Right renal cortex interstitium (tissue), 3 donors: ENCODE data around the gene TFG. TPM values are rescaled to one million over a fixed set of nuclear protein-coding genes. Genes with fewer than 3 reads are reported as not detected.

Experiments
- DNase-seq, 3 donors: peaks; one replicate each; pipeline ENCODE4 v3.0.0-alpha.2; 2013; ENCODE audit warnings: low read depth in 3 of 3, low spot score in 2 of 3
- polyA plus RNA-seq, 3 donors: library from polyadenylated mRNA; unstranded; fragments of 120-200 nt; gene quantifications; one replicate each; pipeline ENCODE4 v1.2.1, GENCODE V29; 2013; ENCODE audit not compliant: insufficient read length in 3 of 3

Gene TFG
- polyA plus RNA-seq, 3 donors, result 139 to 144 (median 141) TPM

DNA sequence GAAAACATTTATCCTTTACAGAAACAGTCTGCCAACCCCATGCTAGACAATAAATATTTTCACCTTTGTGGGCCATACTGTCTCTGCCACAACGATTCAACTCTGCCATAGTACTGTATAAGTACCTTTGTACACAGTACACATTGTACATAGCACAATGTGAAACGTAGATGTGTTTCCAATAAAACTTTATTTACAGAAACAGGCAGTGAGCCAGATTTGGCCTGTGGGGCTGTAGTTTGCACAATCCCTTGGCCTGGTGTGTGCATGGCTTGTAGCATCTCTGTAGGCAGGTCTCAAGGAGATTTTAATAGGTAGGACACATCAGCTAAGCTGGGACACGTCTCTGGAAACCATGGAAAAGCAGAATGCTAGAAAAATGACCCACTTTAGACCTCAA lies 74.3 kb downstream of the TFG start:
- DNase-seq, result no peak

DNA sequence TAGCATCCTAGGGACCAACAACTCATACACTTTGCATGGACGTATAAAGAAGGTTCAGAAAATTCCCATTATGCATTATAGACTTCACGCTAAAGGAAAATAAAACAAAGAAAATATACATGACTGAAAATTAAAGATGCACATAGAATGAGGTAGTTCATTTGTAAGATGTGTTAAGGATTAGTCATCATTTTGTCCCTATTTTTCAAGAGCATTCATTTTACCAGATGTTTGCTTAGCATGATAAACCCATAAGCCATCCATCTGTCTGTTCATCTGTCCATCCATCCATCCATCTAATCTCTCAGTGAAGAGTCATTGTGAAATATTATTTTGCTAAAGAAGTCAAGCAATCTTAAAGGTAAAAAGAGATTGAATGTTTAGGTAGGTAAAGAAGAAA lies 80.3 kb downstream of the TFG start:
- no peak for DNase-seq

- no peak for DNase-seq
These were observed 87.3 kb downstream of the TFG start for GRCh38 chr3:100796556-100796955.

DNA sequence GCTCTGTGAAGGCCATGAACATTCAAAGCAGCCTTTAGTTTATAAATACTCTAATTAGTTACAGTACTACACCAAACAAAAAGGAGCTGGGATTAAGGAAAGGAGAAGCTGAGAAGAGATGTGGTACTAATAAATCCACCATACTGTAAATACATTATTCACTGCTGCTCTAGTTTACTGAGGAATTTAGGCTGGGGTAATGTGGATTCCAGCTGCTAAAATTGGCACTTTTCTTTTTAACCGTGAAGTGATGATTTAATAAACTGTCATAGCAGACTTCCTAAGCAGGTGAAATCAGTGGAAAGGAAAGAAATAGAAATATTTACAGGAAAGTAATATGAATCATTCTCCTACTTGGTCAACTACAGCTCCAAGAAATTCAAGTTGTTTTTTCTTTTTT lies 88.7 kb downstream of the TFG start:
- no peak for DNase-seq

Other genes starting within 250 kb of the TFG start
- 10 to 100 TPM; 22.5 to 23.4 (median 22.6) TPM for gene TMEM45A, start 216.9 kb upstream of the TFG start, polyA plus RNA-seq
- gene ADGRG7, start 99.9 kb upstream of the TFG start, polyA plus RNA-seq, result under 1 TPM in 2 of 3 donors, not detected in 1; 0.10 to 0.19 TPM